B cell (primary cell): Measurements from ENCODE around the gene PLCG2. TPM values are rescaled to one million over a fixed set of nuclear protein-coding genes. Genes with fewer than 3 reads are reported as not detected.
A peak's percentile ranks its signal among the peaks of the same experiment; 100 is the strongest.

ENCODE experiments used
- ATAC-seq: fragments of 200-7000 bp; cut with Tn5 transposase; one replicate; pipeline ENCODE4 v1.10.0; 2021; ENCODE audit warnings: low read depth, mild to moderate bottlenecking, moderate number of reproducible peaks, moderate library complexity
- CTCF ChIA-PET: fragments of 350-600 bp; sonication (Branson Sonifier 250); formaldehyde crosslinking; loops from one replicate; lab custom pipeline; 2021; ENCODE audit warnings: antibody characterized with exemption, inconsistent platforms; lab: Charles Lee
- POLR2A ChIA-PET: fragments of 350-600 bp; sonication (Branson Sonifier 250); formaldehyde crosslinking; loops from one replicate; lab custom pipeline; 2021; ENCODE audit warnings: antibody characterized with exemption; lab: Charles Lee
- DNase-seq: peaks from one replicate; pipeline ENCODE4 v3.0.0; 2013
- H2AFZ ChIP-seq: 2 replicates; pipeline ENCODE4 v1.6.1; 2012; ENCODE audit warnings: mild to moderate bottlenecking, low read depth, low read length; ENCODE audit not compliant: insufficient read depth, poor library complexity, severe bottlenecking
- H3K27ac ChIP-seq, 2 donors: 1 replicate in 1 of 2; 2 replicates in 1 of 2; pipeline ENCODE4 v1.5.1; 2012 to 2013; ENCODE audit warnings: low read length in 2 of 2, mild to moderate bottlenecking in 2 of 2, moderate library complexity in 1 of 2
- H3K27me3 ChIP-seq, 4 experiments: fragments of 200-600 bp in 1 of 4; sonication (generic) in 1 of 4; replicated peaks in 1 of 4; 1 replicate in 2 of 4; 2 replicates in 2 of 4; pipeline versions ENCODE4 v1.6.1 to v1.7.0; 2013 to 2016; ENCODE audit warnings: low read length in 3 of 4, mild to moderate bottlenecking in 2 of 4, mixed read lengths in 1 of 4, moderate library complexity in 1 of 4; ENCODE audit not compliant: insufficient read depth in 4 of 4, control insufficient read depth in 3 of 4; ENCODE audit errors: control extremely low read depth in 1 of 4
- H3K36me3 ChIP-seq, 2 experiments: replicated peaks in 1 of 2; 1 replicate in 1 of 2; 2 replicates in 1 of 2; pipeline versions ENCODE4 v1.6.1 to v1.7.1; 2013; ENCODE audit warnings: low read length in 1 of 2; ENCODE audit not compliant: insufficient read depth in 2 of 2, control insufficient read depth in 1 of 2; ENCODE audit errors: control extremely low read depth in 1 of 2, extremely low read depth in 1 of 2
- H3K4me1 ChIP-seq, 2 donors: fragments of 200-600 bp in 1 of 2; sonication (generic) in 1 of 2; 1 replicate in 1 of 2; 2 replicates in 1 of 2; pipeline versions ENCODE4 v1.5.1 to v1.6.1; 2013 to 2017; ENCODE audit warnings: low read length in 2 of 2; ENCODE audit not compliant: control insufficient read depth in 2 of 2, insufficient read depth in 2 of 2
- H3K4me2 ChIP-seq: replicated peaks from 2 replicates; pipeline ENCODE3; 2012; ENCODE audit warnings: mild to moderate bottlenecking, low read depth, low read length; ENCODE audit not compliant: poor library complexity, severe bottlenecking
- H3K4me3 ChIP-seq, 5 experiments: fragments of 200-600 bp in 1 of 5; sonication (generic) in 1 of 5; 1 replicate in 3 of 5; 2 replicates in 2 of 5; pipeline versions ENCODE4 v1.5.1 to v1.7.0; 2011 to 2016; ENCODE audit warnings: low read length in 4 of 5, mild to moderate bottlenecking in 4 of 5, low read depth in 2 of 5, control low read depth in 1 of 5, moderate library complexity in 1 of 5; ENCODE audit not compliant: insufficient read depth in 1 of 5; ENCODE audit errors: control extremely low read depth in 1 of 5, extremely low read depth in 1 of 5
- H3K79me2 ChIP-seq: fragments of 200-600 bp; sonication (generic); one replicate; pipeline ENCODE4 v1.6.0; 2016; ENCODE audit warnings: low read length; ENCODE audit not compliant: control insufficient read depth, insufficient read depth
- H3K9ac ChIP-seq: fragments of 200-600 bp; sonication (generic); 2 replicates; pipeline ENCODE4 v1.6.1; 2017; ENCODE audit warnings: mild to moderate bottlenecking, low read length, moderate library complexity
- H3K9me3 ChIP-seq, 3 donors: one replicate each; pipeline versions ENCODE4 v1.6.1 to v1.7.1; 2013; ENCODE audit warnings: low read length in 2 of 3; ENCODE audit not compliant: control insufficient read depth in 2 of 3, insufficient read depth in 1 of 3; ENCODE audit errors: control extremely low read depth in 1 of 3
- H4K20me1 ChIP-seq: 2 replicates; pipeline ENCODE4 v1.6.0; 2012; ENCODE audit warnings: mild to moderate bottlenecking, low read length; ENCODE audit not compliant: insufficient read depth, control insufficient read depth, poor library complexity, severe bottlenecking
- H3K27ac Mint-ChIP-seq: one replicate; pipeline ENCODE4 v1.8.0; 2021; ENCODE audit warnings: mixed read lengths
- H3K27me3 Mint-ChIP-seq: one replicate; pipeline ENCODE4 v1.8.0; 2021; ENCODE audit warnings: mixed read lengths
- H3K4me1 Mint-ChIP-seq: one replicate; pipeline ENCODE4 v1.8.0; 2021; ENCODE audit warnings: mixed read lengths
- H3K4me3 Mint-ChIP-seq: one replicate; pipeline ENCODE4 v1.8.0; 2021; ENCODE audit warnings: mixed read lengths
- H3K9me3 Mint-ChIP-seq: one replicate; pipeline ENCODE4 v1.8.0; 2022; ENCODE audit warnings: mixed read lengths; ENCODE audit not compliant: insufficient read depth
- EZH2 ChIP-seq: IDR thresholded peaks from 2 replicates; pipeline ENCODE4 v1.6.1; 2012; ENCODE audit warnings: borderline replicate concordance, low read depth, mild to moderate bottlenecking, moderate library complexity, low read length; ENCODE audit not compliant: insufficient read depth, poor library complexity, severe bottlenecking
- WGBS: methylation state at CpG from one replicate; pipeline ENCODE4 v1.1.5; 2013; ENCODE audit warnings: missing lambda C conversion rate; ENCODE audit not compliant: insufficient coverage; 5-methylcytosine and 5-hydroxymethylcytosine counted together
- intact Hi-C: fragments of 100-400 bp; cut with micrococcal nuclease; formaldehyde crosslinking; loops from one replicate; pipeline ENCODE4 v1.10.0; 2022
- polyA plus RNA-seq: library from polyadenylated mRNA; depleted of rRNA; stranded (reverse); fragments of >200 nt; gene quantifications from 2 replicates; pipeline ENCODE4 v1.2.3, GENCODE V29; 2012
- total RNA-seq, 2 donors: library from RNA; stranded (reverse); fragments of 120-200 nt in 1 of 2; gene quantifications; 1 replicate in 1 of 2; 2 replicates in 1 of 2; pipeline versions ENCODE4 v1.2.3 to v1.2.4, GENCODE V29; 2013 to 2022
- TF ChIP-seq, protein P1 (sequence below): fragments of 200-600 bp; IDR thresholded peaks from one replicate; pipeline ENCODE4 v1.8.0; 2022; ENCODE audit warnings: antibody characterized with exemption, mild to moderate bottlenecking

Gene PLCG2
- total and polyA plus RNA-seq, 2 donors (not counting 1 experiment from before 2014, with no cell fraction given) = 194 to 812 TPM

DNA sequence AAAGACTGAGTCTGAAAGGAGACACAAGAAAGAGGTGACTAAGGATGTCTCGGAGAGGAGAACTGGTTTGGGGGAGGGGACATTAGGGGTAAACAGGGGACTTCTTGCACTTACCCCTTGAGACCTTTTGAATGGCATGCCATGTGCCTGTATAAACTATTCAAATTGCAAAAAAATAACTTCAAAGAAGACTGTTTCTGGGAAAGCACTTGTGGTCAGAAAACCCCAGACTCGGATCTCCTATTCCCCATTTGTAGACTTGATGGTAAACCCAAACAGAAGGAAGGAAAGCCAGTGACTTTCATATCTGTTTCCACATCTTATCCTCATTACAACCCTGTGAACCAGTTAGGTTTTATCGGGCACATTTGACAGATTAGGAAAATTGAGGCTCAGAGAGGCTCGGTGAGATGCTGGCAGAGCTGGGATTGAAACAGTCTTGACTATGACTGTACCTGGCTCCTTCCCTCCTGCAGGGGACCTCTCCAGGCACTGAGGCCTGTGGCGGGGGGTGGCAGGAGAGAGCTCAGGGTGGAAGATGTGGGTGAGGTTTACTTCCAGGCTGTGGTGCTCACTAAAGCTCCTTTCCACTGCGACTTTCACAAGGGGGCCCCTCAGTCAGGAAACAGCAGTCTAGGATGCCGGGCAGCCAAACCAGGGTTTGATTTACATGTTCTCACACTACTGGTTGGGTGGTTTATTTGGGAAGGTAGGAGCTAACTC, 30.5 kb upstream of the PLCG2 start:
- ATAC-seq (no peak), DNase-seq (peak; percentile 42)
- intact Hi-C loops = no loop called here
- H3K9me3 ChIP-seq = no peaks in the 10 kb centered on the region
- H3K9ac ChIP-seq = peak overlapping the region; percentile 4
- ChIA-PET CTCF (interaction anchor here (1.0 to 2.6 kb wide), 8 partner anchors 9 to 146 kb away, joined by 3 to 11 read pairs (median 6); no protein-coding TSS in a partner anchor), POLR2A (interaction anchor here (0.6 to 1.4 kb wide), 2 partner anchors 10 to 643 kb away, joined by 3 read pairs; no protein-coding TSS in a partner anchor)
- TF ChIP-seq, protein P1, sequence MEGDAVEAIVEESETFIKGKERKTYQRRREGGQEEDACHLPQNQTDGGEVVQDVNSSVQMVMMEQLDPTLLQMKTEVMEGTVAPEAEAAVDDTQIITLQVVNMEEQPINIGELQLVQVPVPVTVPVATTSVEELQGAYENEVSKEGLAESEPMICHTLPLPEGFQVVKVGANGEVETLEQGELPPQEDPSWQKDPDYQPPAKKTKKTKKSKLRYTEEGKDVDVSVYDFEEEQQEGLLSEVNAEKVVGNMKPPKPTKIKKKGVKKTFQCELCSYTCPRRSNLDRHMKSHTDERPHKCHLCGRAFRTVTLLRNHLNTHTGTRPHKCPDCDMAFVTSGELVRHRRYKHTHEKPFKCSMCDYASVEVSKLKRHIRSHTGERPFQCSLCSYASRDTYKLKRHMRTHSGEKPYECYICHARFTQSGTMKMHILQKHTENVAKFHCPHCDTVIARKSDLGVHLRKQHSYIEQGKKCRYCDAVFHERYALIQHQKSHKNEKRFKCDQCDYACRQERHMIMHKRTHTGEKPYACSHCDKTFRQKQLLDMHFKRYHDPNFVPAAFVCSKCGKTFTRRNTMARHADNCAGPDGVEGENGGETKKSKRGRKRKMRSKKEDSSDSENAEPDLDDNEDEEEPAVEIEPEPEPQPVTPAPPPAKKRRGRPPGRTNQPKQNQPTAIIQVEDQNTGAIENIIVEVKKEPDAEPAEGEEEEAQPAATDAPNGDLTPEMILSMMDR = no peak
- TF ChIP-seq EZH2 = no peak
- H3K36me3 ChIP-seq = peaks cover 0 to 1% of the 10 kb centered on the region in 2 experiments
- peak overlapping the region in 1 of 5 experiments; percentile 1 for H3K4me3 ChIP-seq
- peaks cover 55 to 67% of the 10 kb centered on the region in 2 donors for H3K4me1 ChIP-seq
- peaks cover 81% of the 10 kb centered on the region for H3K79me2 ChIP-seq
- no peaks in the 10 kb centered on the region for H3K9me3 Mint-ChIP-seq
- H3K4me1 Mint-ChIP-seq = peaks cover 62% of the 10 kb centered on the region
- WGBS = 7% methylated on average over 2 of the region's 7 CpGs
- peak overlapping the region; percentile 60 for H3K4me2 ChIP-seq
- peak overlapping the region; percentile 90 for H3K27ac Mint-ChIP-seq
- no peaks in the 10 kb centered on the region for H3K27me3 Mint-ChIP-seq
- H3K27me3 ChIP-seq = no peaks in the 10 kb centered on the region
- no peaks in the 10 kb centered on the region for H4K20me1 ChIP-seq
- peak overlapping the region; percentile 55 for H3K4me3 Mint-ChIP-seq
- peak overlapping the region; percentile 40 for H2AFZ ChIP-seq
- H3K27ac ChIP-seq = peak overlapping the region; percentile 40 to 64
